GM23248 (cell line): Measurements from ENCODE around the gene OAF. TPM values are rescaled to one million over a fixed set of nuclear protein-coding genes. Genes with fewer than 3 reads are reported as not detected.

Source experiments
- DNase-seq: peaks from one replicate; pipeline ENCODE4 v3.0.0-alpha.2; 2015
- H2AFZ ChIP-seq: fragments of 200-600 bp; sonication (generic); 2 replicates; pipeline ENCODE4 v1.6.1; 2016; ENCODE audit warnings: antibody characterized with exemption
- H3F3A ChIP-seq: fragments of 200-600 bp; sonication (generic); 2 replicates; pipeline ENCODE4 v1.6.1; 2016; ENCODE audit warnings: mild to moderate bottlenecking, antibody characterized with exemption, mixed run types; ENCODE audit not compliant: insufficient read depth
- H3K27ac ChIP-seq: fragments of 200-600 bp; sonication (generic); 2 replicates; pipeline ENCODE4 v1.5.1; 2016; ENCODE audit warnings: mild to moderate bottlenecking
- H3K27me3 ChIP-seq: fragments of 200-600 bp; sonication (generic); replicated peaks from 2 replicates; pipeline ENCODE4 v1.6.1; 2016; ENCODE audit warnings: mild to moderate bottlenecking; ENCODE audit not compliant: insufficient read depth
- H3K36me3 ChIP-seq: fragments of 200-600 bp; sonication (generic); 2 replicates; pipeline ENCODE4 v1.6.1; 2016; ENCODE audit warnings: low read depth, mild to moderate bottlenecking
- H3K4me1 ChIP-seq: fragments of 200-600 bp; sonication (generic); 2 replicates; pipeline ENCODE4 v1.6.1; 2016; ENCODE audit warnings: mild to moderate bottlenecking; ENCODE audit not compliant: insufficient read depth
- H3K4me2 ChIP-seq: fragments of 200-600 bp; sonication (generic); one replicate; pipeline ENCODE4 v1.6.1; 2016; ENCODE audit warnings: mild to moderate bottlenecking; ENCODE audit not compliant: unreplicated experiment
- H3K4me3 ChIP-seq: fragments of 200-600 bp; sonication (generic); 2 replicates; pipeline ENCODE4 v1.5.1; 2016; ENCODE audit warnings: mild to moderate bottlenecking
- H3K79me2 ChIP-seq: fragments of 200-600 bp; sonication (generic); 2 replicates; pipeline ENCODE4 v1.6.1; 2016; ENCODE audit warnings: mild to moderate bottlenecking; ENCODE audit not compliant: insufficient read depth
- H3K9ac ChIP-seq: fragments of 200-600 bp; sonication (generic); 2 replicates; pipeline ENCODE4 v1.6.1; 2016; ENCODE audit warnings: mild to moderate bottlenecking
- H3K9me2 ChIP-seq: fragments of 200-600 bp; sonication (generic); 2 replicates; pipeline ENCODE4 v1.6.1; 2016; ENCODE audit warnings: mixed run types, mild to moderate bottlenecking, moderate library complexity; ENCODE audit not compliant: insufficient read depth
- H3K9me3 ChIP-seq: fragments of 200-600 bp; sonication (generic); one replicate; pipeline ENCODE4 v1.6.1; 2017; ENCODE audit warnings: low read depth
- H4K20me1 ChIP-seq: fragments of 200-600 bp; sonication (generic); 2 replicates; pipeline ENCODE4 v1.6.0; 2016; ENCODE audit not compliant: insufficient read depth
- EZH2 ChIP-seq: fragments of 200-600 bp; sonication (generic); IDR thresholded peaks from 2 replicates; pipeline ENCODE4 v1.6.1; 2018; ENCODE audit warnings: antibody characterized with exemption, mild to moderate bottlenecking; ENCODE audit not compliant: insufficient read depth, poor library complexity, severe bottlenecking
- EZH2phosphoT487 ChIP-seq: fragments of 200-600 bp; sonication (generic); IDR thresholded peaks from 2 replicates; pipeline ENCODE4 v1.6.1; 2018; ENCODE audit warnings: antibody characterized with exemption, moderate library complexity, mild to moderate bottlenecking, low read depth; ENCODE audit not compliant: insufficient read depth
- WGBS, 2 experiments: methylation state at CpG; one replicate each; pipeline ENCODE4 v1.1.6; 2015 to 2017; ENCODE audit warnings: low lambda C conversion rate in 2 of 2, low coverage in 1 of 2; ENCODE audit errors: missing lambda C conversion rate in 2 of 2; 5-methylcytosine and 5-hydroxymethylcytosine counted together
- in situ Hi-C: fragments of 300-500 bp; cut with MboI; formaldehyde crosslinking; loops from 2 replicates; pipeline ENCODE4 v1.15.0; 2020
- polyA plus RNA-seq: library from polyadenylated mRNA; unstranded; fragments of >200 nt; fragmentation: Nextera tagmentation; extraction: Ambion mirVana; gene quantifications from 2 replicates; pipeline ENCODE4 v1.2.1, GENCODE V29; 2016
- total RNA-seq: library from RNA; depleted of rRNA; stranded (reverse); fragments of >200 nt; shearing (Covaris generic); gene quantifications from 2 replicates; pipeline ENCODE4 v1.2.3, GENCODE V29; 2014

Gene OAF
- total and polyA plus RNA-seq, 2 experiments from 2014 or later: 80.0 to 116 TPM

DNA sequence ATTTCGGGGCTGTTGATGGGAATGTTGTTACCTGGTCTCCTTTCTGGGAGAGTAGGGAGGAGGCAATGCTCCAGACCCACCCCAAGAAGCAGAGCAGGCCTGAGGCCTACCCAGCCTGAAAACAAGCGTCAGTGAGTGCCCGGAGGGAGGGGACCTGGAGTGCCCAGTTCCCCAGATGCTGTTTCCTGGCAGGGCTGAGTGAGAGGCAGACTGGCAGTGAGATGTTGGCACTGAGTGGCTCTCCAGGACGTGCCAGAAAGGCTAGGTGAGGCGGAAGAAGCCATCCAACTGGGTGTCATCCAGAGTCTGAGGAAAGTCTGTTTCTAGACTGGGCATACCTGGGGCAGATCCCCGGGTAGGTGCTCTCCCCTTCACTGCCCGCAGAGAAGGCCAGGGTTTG, 30.4 kb downstream of the OAF start:
- Histone ChIP-seq H3K9me2 (no peaks in the 10 kb centered on the region), H3K36me3 (no peaks in the 10 kb centered on the region), H4K20me1 (no peaks in the 10 kb centered on the region), H3K9ac (no peak overlapping the region), H3K4me3 (no peak overlapping the region), H3K4me2 (no peak overlapping the region), H3K4me1 (no peaks in the 10 kb centered on the region), H2AFZ (no peak overlapping the region), H3K9me3 (no peaks in the 10 kb centered on the region), H3K27me3 (peaks cover 41% of the 10 kb centered on the region), H3K79me2 (no peaks in the 10 kb centered on the region), H3F3A (peaks cover 7% of the 10 kb centered on the region), H3K27ac (no peak overlapping the region)
- TF ChIP-seq EZH2 (no peak), EZH2phosphoT487 (no peak)
- in situ Hi-C loops: no loop called here
- DNase-seq: no peak
- WGBS, 2 experiments: 64 to 80% methylated on average over 7 of the region's 7 CpGs

DNA sequence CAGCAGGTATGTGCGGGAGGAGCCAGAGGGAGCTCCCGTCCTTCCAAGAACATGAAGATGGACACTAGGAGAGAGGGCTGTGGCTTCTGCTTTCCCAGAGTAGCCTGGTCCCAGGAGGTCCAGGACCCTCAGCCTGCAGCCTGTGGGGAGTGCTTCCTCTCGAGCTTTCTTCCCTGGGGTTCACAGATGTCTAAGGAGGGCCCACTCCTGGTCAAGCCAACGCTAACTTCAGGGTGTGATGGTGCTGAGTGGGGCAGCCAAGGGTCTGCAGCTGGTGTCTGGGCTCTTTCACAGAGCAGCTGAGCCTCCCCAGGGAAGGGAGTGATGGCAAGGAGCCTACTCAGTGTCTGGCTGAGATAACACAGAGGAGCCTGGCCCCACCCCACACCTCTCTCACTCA, 32.4 kb downstream of the OAF start:
- Histone ChIP-seq H3K9ac (no peak overlapping the region), H3K27me3 (peaks cover 48% of the 10 kb centered on the region), H3K27ac (no peak overlapping the region), H3K4me2 (no peak overlapping the region), H2AFZ (no peak overlapping the region), H3K4me1 (peaks cover 2% of the 10 kb centered on the region; the same call in 1 of the 2 replicates), H3K9me3 (no peaks in the 10 kb centered on the region), H3K79me2 (no peaks in the 10 kb centered on the region), H3K9me2 (no peaks in the 10 kb centered on the region), H4K20me1 (no peaks in the 10 kb centered on the region), H3F3A (0 out of 2 replicates have a peak, but pooled peaks cover 2% of the 10 kb centered on the region), H3K4me3 (no peak overlapping the region), H3K36me3 (no peaks in the 10 kb centered on the region)
- in situ Hi-C loops: no loop called here
- DNase-seq: no peak
- TF ChIP-seq EZH2phosphoT487 (no peak), EZH2 (no peak)
- WGBS, 2 experiments: 48 to 49% methylated on average over 4 of the region's 4 CpGs

DNA sequence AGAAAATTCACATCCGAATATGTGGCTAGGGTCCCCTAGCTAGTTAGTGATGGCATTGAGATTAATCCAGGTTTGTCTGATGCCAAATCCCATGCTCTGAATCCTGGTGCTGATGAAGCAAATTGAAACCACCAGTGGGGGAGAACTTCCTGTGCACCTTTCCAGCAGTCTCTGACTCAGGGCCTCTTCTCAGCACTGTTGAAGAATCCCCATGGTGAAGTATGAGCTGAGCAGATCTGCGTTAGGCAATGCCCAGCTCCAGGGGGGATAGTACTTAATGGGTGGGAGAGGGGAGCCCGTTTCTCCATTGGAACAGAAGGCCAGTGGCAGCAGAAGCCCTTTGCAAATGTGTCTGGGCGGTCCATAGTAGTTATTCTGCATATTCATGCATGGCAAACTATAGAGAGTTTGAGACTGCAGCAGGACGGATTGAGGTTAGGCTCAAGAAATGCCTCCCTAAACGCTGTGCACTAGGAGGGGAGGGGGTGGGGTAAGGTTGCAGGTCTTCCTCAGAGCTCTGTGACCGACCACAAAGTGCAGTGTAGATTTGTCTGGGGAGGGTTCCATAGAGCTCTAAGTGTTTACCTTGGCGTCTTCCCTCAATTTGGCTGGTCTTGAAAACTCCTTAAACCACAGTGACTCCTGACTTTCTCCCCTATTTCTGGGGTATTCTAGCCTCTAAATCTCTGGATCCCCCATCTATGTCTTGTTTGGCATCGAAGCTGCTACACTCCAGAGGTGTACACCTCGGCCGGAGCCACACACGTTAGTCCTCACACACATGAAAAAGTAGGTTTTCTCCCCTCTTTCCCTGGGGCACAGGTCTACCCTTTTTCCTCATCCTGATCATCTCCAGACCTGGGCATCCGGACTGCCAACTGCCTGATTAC, 33.9 kb downstream of the OAF start:
- H3K9ac ChIP-seq: no peak overlapping the region
- DNase-seq: peak; percentile 70
- no peak overlapping the region for H2AFZ ChIP-seq
- H3K4me3 ChIP-seq: no peak overlapping the region
- H3K36me3 ChIP-seq: no peaks in the 10 kb centered on the region
- no peak overlapping the region for H3K27ac ChIP-seq
- peaks cover 14% of the 10 kb centered on the region for H3F3A ChIP-seq
- WGBS, 2 experiments: 65 to 66% methylated on average over 13 of the region's 13 CpGs
- no peaks in the 10 kb centered on the region for H3K9me2 ChIP-seq
- in situ Hi-C loops: no loop called here
- TF ChIP-seq EZH2: no peak
- TF ChIP-seq EZH2phosphoT487: no peak
- peaks cover 12% of the 10 kb centered on the region; the same call in 1 of the 2 replicates for H3K4me1 ChIP-seq
- no peaks in the 10 kb centered on the region for H3K79me2 ChIP-seq
- H3K4me2 ChIP-seq: no peak overlapping the region
- no peaks in the 10 kb centered on the region for H3K9me3 ChIP-seq
- no peaks in the 10 kb centered on the region for H4K20me1 ChIP-seq
- peaks cover 38% of the 10 kb centered on the region for H3K27me3 ChIP-seq

DNA sequence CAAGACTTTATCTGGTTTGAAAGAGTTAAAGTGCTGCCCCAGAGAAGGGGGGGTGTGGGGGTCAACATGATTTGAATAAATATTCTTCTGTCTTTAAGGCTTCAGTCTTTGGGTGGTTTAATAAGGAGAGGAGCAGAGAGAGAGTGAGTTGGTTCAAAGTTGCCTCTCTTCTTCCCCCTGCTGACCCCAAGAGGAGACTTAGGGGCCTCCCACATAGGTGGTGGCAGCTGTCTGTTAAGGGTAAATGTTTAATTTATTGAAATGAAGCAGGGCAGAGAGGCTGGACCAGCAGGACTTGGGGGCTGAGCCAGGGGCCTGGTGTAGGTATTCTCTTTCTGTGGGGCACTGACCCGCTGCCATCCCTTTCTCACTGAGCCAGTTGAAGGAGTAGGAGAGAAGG, 34.6 kb downstream of the OAF start:
- Histone ChIP-seq H2AFZ (no peak overlapping the region), H3K4me3 (no peak overlapping the region), H3K4me2 (no peak overlapping the region), H4K20me1 (no peaks in the 10 kb centered on the region), H3K79me2 (no peaks in the 10 kb centered on the region), H3K4me1 (peaks cover 12% of the 10 kb centered on the region; the same call in 1 of the 2 replicates), H3K9ac (no peak overlapping the region), H3K36me3 (no peaks in the 10 kb centered on the region), H3K9me2 (no peaks in the 10 kb centered on the region), H3K9me3 (no peaks in the 10 kb centered on the region), H3K27ac (no peak overlapping the region), H3K27me3 (peaks cover 31% of the 10 kb centered on the region; the same call in 1 of the 2 replicates), H3F3A (peaks cover 14% of the 10 kb centered on the region)
- TF ChIP-seq EZH2: no peak
- no peak for TF ChIP-seq EZH2phosphoT487
- in situ Hi-C loops: no loop called here
- 67 to 88% methylated on average over 1 of the region's 1 CpG for WGBS, 2 experiments
- DNase-seq: no peak
